Measurements from ENCODE around the gene NFYB. TPM values are rescaled to one million over a fixed set of nuclear protein-coding genes. Genes with fewer than 3 reads are reported as not detected.

Gene NFYB
- total RNA-seq, 1 donor from 2014 or later = 27.1 TPM

GRCh38 chr12:104133866-104134265 lies 4.1 kb downstream of the NFYB start:
- H3K36me3 ChIP-seq (ENCODE audit: control insufficient read depth, insufficient read depth, low read length) = peaks cover 1% of the 10 kb centered on the region
- no peak overlapping the region for H3K4me3 ChIP-seq (ENCODE audit: low read depth, low read length)
- FAIRE-seq (no peak), DNase-seq (ENCODE audit: low read depth) (no peak)
- TF ChIP-seq CTCF (IDR thresholded peaks at IDR 0.05; ENCODE audit: insufficient read depth, low read length, severe bottlenecking) = no peak
- no peaks in the 10 kb centered on the region for H3K27me3 ChIP-seq (ENCODE audit: control insufficient read depth, insufficient read depth, low read length)

- Histone ChIP-seq H3K27me3 (ENCODE audit: control insufficient read depth, insufficient read depth, low read length) (no peaks in the 10 kb centered on the region), H3K36me3 (ENCODE audit: control insufficient read depth, insufficient read depth, low read length) (peaks cover 1% of the 10 kb centered on the region), H3K4me3 (ENCODE audit: low read depth, low read length) (no peak overlapping the region)
- no peak for DNase-seq (ENCODE audit: low read depth)
- no peak for FAIRE-seq
- TF ChIP-seq CTCF (IDR thresholded peaks at IDR 0.05; ENCODE audit: insufficient read depth, low read length, severe bottlenecking) = no peak
Observed at GRCh38 chr12:104133321-104133720, 4.7 kb downstream of the NFYB start.

GRCh38 chr12:104132351-104132956 lies 5.6 kb downstream of the NFYB start:
- Histone ChIP-seq H3K4me3 (ENCODE audit: low read depth, low read length) (no peak overlapping the region), H3K36me3 (ENCODE audit: control insufficient read depth, insufficient read depth, low read length) (peaks cover 3% of the 10 kb centered on the region), H3K27me3 (ENCODE audit: control insufficient read depth, insufficient read depth, low read length) (no peaks in the 10 kb centered on the region)
- FAIRE-seq = no peak
- no peak for TF ChIP-seq CTCF (IDR thresholded peaks at IDR 0.05; ENCODE audit: insufficient read depth, low read length, severe bottlenecking)
- DNase-seq (ENCODE audit: low read depth) = no peak

- Histone ChIP-seq H3K27me3 (ENCODE audit: control insufficient read depth, insufficient read depth, low read length) (no peaks in the 10 kb centered on the region), H3K36me3 (ENCODE audit: control insufficient read depth, insufficient read depth, low read length) (peaks cover 3% of the 10 kb centered on the region), H3K4me3 (ENCODE audit: low read depth, low read length) (no peak overlapping the region)
- no peak for FAIRE-seq
- DNase-seq (ENCODE audit: low read depth) = no peak
- TF ChIP-seq CTCF (IDR thresholded peaks at IDR 0.05; ENCODE audit: insufficient read depth, low read length, severe bottlenecking) = no peak
Observed at GRCh38 chr12:104131609-104132008, 6.4 kb downstream of the NFYB start.

GRCh38 chr12:104130760-104131159 lies 7.2 kb downstream of the NFYB start:
- no peaks in the 10 kb centered on the region for H3K27me3 ChIP-seq (ENCODE audit: control insufficient read depth, insufficient read depth, low read length)
- FAIRE-seq = no peak
- H3K4me3 ChIP-seq (ENCODE audit: low read depth, low read length) = no peak overlapping the region
- TF ChIP-seq CTCF (IDR thresholded peaks at IDR 0.05; ENCODE audit: insufficient read depth, low read length, severe bottlenecking) = no peak
- no peak for DNase-seq (ENCODE audit: low read depth)
- H3K36me3 ChIP-seq (ENCODE audit: control insufficient read depth, insufficient read depth, low read length) = peaks cover 3% of the 10 kb centered on the region

GRCh38 chr12:104126548-104126947 lies 11.5 kb downstream of the NFYB start:
- Histone ChIP-seq H3K27me3 (ENCODE audit: control insufficient read depth, insufficient read depth, low read length) (no peaks in the 10 kb centered on the region), H3K4me3 (ENCODE audit: low read depth, low read length) (no peak overlapping the region), H3K36me3 (ENCODE audit: control insufficient read depth, insufficient read depth, low read length) (peaks cover 5% of the 10 kb centered on the region)
- TF ChIP-seq CTCF (IDR thresholded peaks at IDR 0.05; ENCODE audit: insufficient read depth, low read length, severe bottlenecking) = no peak
- FAIRE-seq (no peak), DNase-seq (ENCODE audit: low read depth) (no peak)

Measured in bronchial epithelial cell (primary cell).